ENCODE results near the gene IL18BP.

Gene IL18BP

DNA sequence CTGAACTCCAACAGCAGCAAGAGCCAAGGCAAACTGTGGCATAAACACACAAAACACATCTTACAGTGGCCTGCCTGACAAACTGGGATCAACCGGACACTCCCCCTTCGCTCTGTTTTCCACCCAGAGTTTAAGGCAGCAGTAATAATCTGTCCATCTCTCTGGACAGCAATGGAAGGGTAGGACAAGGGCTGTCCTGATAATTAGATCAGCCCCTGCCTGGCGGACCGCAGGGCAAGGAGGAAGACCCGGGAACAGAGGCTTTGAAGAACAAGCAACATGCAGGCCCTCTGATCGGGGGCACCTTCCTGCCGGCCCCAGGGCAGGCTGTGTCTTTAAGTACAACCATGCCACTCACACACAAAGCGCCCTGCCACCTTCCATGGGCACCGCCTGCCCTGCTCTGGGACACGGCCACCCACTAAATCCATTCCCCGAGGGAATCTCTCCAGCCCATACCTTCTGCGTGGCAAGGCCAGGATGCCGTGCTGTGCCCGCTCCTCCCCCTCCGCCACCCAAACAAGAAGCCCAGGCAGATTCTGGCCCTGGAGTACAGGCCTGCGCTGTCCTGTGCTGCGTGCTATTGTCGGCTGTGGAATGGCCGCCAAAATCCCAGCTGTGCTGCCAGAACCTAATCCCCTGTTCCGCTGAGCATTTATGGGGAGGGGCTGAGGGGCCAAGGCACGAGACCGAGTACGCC is 42.8 kb downstream of the IL18BP start:
- ChIA-PET POLR2A (interaction anchor here (0.6 to 1.4 kb wide), 3 partner anchors 8 to 37 kb away, joined by 3 to 5 read pairs (median 4); no protein-coding TSS in a partner anchor), CTCF (interaction anchor here (0.5 to 1.1 kb wide), 4 partner anchors 12 to 389 kb away, joined by 3 to 4 read pairs (median 3); no protein-coding TSS in a partner anchor)
- Histone ChIP-seq H3K36me3 (ENCODE audit: control insufficient read depth in 2 of 2, insufficient read depth in 1 of 2, low read length in 2 of 2) (peaks cover 0 to under 1% of the 10 kb centered on the region in 2 experiments; a peak in 1 of 3 replicates), H3K27ac (ENCODE audit: extremely low read depth, low read depth, low read length) (peak overlapping the region; percentile 84), H3K4me1 (ENCODE audit: control insufficient read depth, insufficient read depth, low read length) (peaks cover 22% of the 10 kb centered on the region), H3K4me3 (ENCODE audit: low read depth, low read length) (peak overlapping the region; percentile 59), H3K9me3 (ENCODE audit: control insufficient read depth, insufficient read depth, low read depth, low read length) (no peaks in the 10 kb centered on the region)
- TF ChIP-seq OSR2 (tag by site-specific recombination; IDR thresholded peaks at IDR 0.05) = 0 out of 2 replicates have a peak, but pooled peaks have one; percentile 4
- TF ChIP-seq, protein P1, sequence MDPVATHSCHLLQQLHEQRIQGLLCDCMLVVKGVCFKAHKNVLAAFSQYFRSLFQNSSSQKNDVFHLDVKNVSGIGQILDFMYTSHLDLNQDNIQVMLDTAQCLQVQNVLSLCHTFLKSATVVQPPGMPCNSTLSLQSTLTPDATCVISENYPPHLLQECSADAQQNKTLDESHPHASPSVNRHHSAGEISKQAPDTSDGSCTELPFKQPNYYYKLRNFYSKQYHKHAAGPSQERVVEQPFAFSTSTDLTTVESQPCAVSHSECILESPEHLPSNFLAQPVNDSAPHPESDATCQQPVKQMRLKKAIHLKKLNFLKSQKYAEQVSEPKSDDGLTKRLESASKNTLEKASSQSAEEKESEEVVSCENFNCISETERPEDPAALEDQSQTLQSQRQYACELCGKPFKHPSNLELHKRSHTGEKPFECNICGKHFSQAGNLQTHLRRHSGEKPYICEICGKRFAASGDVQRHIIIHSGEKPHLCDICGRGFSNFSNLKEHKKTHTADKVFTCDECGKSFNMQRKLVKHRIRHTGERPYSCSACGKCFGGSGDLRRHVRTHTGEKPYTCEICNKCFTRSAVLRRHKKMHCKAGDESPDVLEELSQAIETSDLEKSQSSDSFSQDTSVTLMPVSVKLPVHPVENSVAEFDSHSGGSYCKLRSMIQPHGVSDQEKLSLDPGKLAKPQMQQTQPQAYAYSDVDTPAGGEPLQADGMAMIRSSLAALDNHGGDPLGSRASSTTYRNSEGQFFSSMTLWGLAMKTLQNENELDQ (tag by site-specific recombination; IDR thresholded peaks at IDR 0.05; ENCODE audit: low read depth) = no peak
- peak; percentile 39; the same call in 1 of the 2 replicates for TF ChIP-seq ZXDB (tag by site-specific recombination; IDR thresholded peaks at IDR 0.05)
- TF ChIP-seq ZNF777 (tag by site-specific recombination; IDR thresholded peaks at IDR 0.05; ENCODE audit: borderline replicate concordance) = no peak
- TF ChIP-seq KLF16 (tag by site-specific recombination; IDR thresholded peaks at IDR 0.05) = 0 out of 2 replicates have a peak, but pooled peaks have one; percentile 57
- no peak for TF ChIP-seq SALL2 (tag by site-specific recombination; IDR thresholded peaks at IDR 0.05; ENCODE audit: borderline replicate concordance)
- TF ChIP-seq ZBTB8A (tag by site-specific recombination; IDR thresholded peaks at IDR 0.05) = 0 out of 2 replicates have a peak, but pooled peaks have one; percentile 26
- peak; percentile 23; the same call in 1 of the 2 replicates for TF ChIP-seq ZFP69B (tag by site-specific recombination; IDR thresholded peaks at IDR 0.05)
- peak; percentile 79; the same call in 1 of the 2 replicates for TF ChIP-seq ZBTB17 (tag by site-specific recombination; IDR thresholded peaks at IDR 0.05)
- no peak for TF ChIP-seq ZNF112 (tag by site-specific recombination; IDR thresholded peaks at IDR 0.05)
- TF ChIP-seq ZNF76 (tag by site-specific recombination; IDR thresholded peaks at IDR 0.05; ENCODE audit: borderline replicate concordance, low read depth) = peak; percentile 45; the same call in 1 of the 2 replicates
- TF ChIP-seq SP7 (tag by site-specific recombination; IDR thresholded peaks at IDR 0.05) = peak; percentile 31; the same call in 1 of the 2 replicates
- no peak for TF ChIP-seq BCL11A (tag by site-specific recombination; IDR thresholded peaks at IDR 0.05; ENCODE audit: low read depth)
- no peak for TF ChIP-seq KLF10 (tag by site-specific recombination; IDR thresholded peaks at IDR 0.05)
- TF ChIP-seq, protein P2, sequence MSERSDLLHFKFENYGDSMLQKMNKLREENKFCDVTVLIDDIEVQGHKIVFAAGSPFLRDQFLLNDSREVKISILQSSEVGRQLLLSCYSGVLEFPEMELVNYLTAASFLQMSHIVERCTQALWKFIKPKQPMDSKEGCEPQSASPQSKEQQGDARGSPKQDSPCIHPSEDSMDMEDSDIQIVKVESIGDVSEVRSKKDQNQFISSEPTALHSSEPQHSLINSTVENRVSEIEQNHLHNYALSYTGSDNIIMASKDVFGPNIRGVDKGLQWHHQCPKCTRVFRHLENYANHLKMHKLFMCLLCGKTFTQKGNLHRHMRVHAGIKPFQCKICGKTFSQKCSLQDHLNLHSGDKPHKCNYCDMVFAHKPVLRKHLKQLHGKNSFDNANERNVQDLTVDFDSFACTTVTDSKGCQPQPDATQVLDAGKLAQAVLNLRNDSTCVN (tag by site-specific recombination; optimal IDR thresholded peaks at IDR 0.05) = peak; percentile 25
- TF ChIP-seq, protein P3, sequence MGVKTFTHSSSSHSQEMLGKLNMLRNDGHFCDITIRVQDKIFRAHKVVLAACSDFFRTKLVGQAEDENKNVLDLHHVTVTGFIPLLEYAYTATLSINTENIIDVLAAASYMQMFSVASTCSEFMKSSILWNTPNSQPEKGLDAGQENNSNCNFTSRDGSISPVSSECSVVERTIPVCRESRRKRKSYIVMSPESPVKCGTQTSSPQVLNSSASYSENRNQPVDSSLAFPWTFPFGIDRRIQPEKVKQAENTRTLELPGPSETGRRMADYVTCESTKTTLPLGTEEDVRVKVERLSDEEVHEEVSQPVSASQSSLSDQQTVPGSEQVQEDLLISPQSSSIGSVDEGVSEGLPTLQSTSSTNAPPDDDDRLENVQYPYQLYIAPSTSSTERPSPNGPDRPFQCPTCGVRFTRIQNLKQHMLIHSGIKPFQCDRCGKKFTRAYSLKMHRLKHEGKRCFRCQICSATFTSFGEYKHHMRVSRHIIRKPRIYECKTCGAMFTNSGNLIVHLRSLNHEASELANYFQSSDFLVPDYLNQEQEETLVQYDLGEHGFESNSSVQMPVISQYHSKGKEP (tag by site-specific recombination; IDR thresholded peaks at IDR 0.05) = no peak
- TF ChIP-seq GFI1B (tag by site-specific recombination; IDR thresholded peaks at IDR 0.05) = no peak
- peak; percentile 86 for TF ChIP-seq ZNF335 (tag by site-specific recombination; conservative IDR thresholded peaks at IDR 0.05)
- TF ChIP-seq ZNF341 (tag by site-specific recombination; IDR thresholded peaks at IDR 0.05; ENCODE audit: low read depth) = peak; percentile 95
- peak; percentile 50; the same call in 1 of the 2 replicates for TF ChIP-seq ZIC2 (tag by site-specific recombination; IDR thresholded peaks at IDR 0.05)
- TF ChIP-seq, protein P4, sequence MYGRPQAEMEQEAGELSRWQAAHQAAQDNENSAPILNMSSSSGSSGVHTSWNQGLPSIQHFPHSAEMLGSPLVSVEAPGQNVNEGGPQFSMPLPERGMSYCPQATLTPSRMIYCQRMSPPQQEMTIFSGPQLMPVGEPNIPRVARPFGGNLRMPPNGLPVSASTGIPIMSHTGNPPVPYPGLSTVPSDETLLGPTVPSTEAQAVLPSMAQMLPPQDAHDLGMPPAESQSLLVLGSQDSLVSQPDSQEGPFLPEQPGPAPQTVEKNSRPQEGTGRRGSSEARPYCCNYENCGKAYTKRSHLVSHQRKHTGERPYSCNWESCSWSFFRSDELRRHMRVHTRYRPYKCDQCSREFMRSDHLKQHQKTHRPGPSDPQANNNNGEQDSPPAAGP (tag by site-specific recombination; IDR thresholded peaks at IDR 0.05) = peak; percentile 70; the same call in 1 of the 2 replicates
- TF ChIP-seq ZNF121 (tag by site-specific recombination; IDR thresholded peaks at IDR 0.05) = peak; percentile 81; the same call in 1 of the 2 replicates
- TF ChIP-seq ZBTB20 (tag by site-specific recombination; IDR thresholded peaks at IDR 0.05) = peak; percentile 88
- TF ChIP-seq ZNF394 (tag by site-specific recombination; IDR thresholded peaks at IDR 0.05; ENCODE audit: borderline replicate concordance) = peak; percentile 25; the same call in 1 of the 2 replicates
- TF ChIP-seq ZNF132 (tag by site-specific recombination; IDR thresholded peaks at IDR 0.05; ENCODE audit: borderline replicate concordance) = no peak
- no peak for TF ChIP-seq ZNF174 (tag by site-specific recombination; IDR thresholded peaks at IDR 0.05)
- TF ChIP-seq SCRT2 (tag by site-specific recombination; IDR thresholded peaks at IDR 0.05) = peak; percentile 18; the same call in 1 of the 2 replicates
